Testis (tissue), 3 donors: Measurements from ENCODE around the gene CNNM4. TPM values are rescaled to one million over a fixed set of nuclear protein-coding genes. Genes with fewer than 3 reads are reported as not detected.

Experiments used
- DNase-seq: peaks from one replicate; pipeline ENCODE4 v3.0.0-alpha.2; 2019
- H3K27ac ChIP-seq, 2 donors: fragments of 200-600 bp; sonication (generic); one replicate each; pipeline ENCODE4 v1.5.1; 2019
- H3K27me3 ChIP-seq: fragments of 200-600 bp; sonication (generic); one replicate; pipeline ENCODE4 v1.5.1; 2019
- H3K36me3 ChIP-seq: fragments of 200-600 bp; sonication (generic); one replicate; pipeline ENCODE4 v1.5.1; 2017; ENCODE audit warnings: low read depth; ENCODE audit errors: missing control alignments
- H3K4me1 ChIP-seq: fragments of 200-600 bp; sonication (generic); one replicate; pipeline ENCODE4 v1.5.1; 2019
- H3K4me3 ChIP-seq, 2 donors: fragments of 200-600 bp; sonication (generic); one replicate each; pipeline ENCODE4 v1.5.1; 2017 to 2019
- H3K9me3 ChIP-seq: fragments of 200-600 bp; sonication (generic); one replicate; pipeline ENCODE4 v1.5.1; 2017
- CTCF ChIP-seq, 3 experiments: fragments of 450-650 bp in 2 of 3; fragments of 200-600 bp in 1 of 3; sonication (generic) in 1 of 3; IDR thresholded peaks; one replicate each; pipeline ENCODE4 v1.5.1; 2016 to 2019; ENCODE audit warnings: antibody characterized with exemption in 3 of 3, mild to moderate bottlenecking in 2 of 3, moderate library complexity in 1 of 3
- POLR2A ChIP-seq: fragments of 450-650 bp; IDR thresholded peaks from one replicate; pipeline ENCODE4 v1.6.1; 2017; ENCODE audit warnings: antibody characterized with exemption, mild to moderate bottlenecking, moderate library complexity
- WGBS, 2 donors: methylation state at CpG; one replicate each; pipeline ENCODE4 v1.1.5; 2018; 5-methylcytosine and 5-hydroxymethylcytosine counted together
- intact Hi-C: fragments of 100-400 bp; cut with DNase I; formaldehyde crosslinking; loops from one replicate; pipeline ENCODE4 v1.15.1; 2023; ENCODE audit warnings: low total_unique reads
- polyA plus RNA-seq: library from polyadenylated mRNA; stranded (reverse); fragments of 350-450 nt; fragmentation: Illumina TruSeq; extraction: RNeasy Lipid Tissue Mini Kit (QIAGEN cat#74804); gene quantifications from one replicate; pipeline ENCODE4 v1.2.3, GENCODE V29; 2014; ENCODE audit warnings: low read depth, low replicate concordance; ENCODE audit not compliant: insufficient read depth
- total RNA-seq, 2 donors: library from RNA; depleted of rRNA; stranded (reverse); fragments of >200 nt; gene quantifications; one replicate each; pipeline ENCODE4 v1.2.3, GENCODE V29; 2016

The CNNM4 gene
- total and polyA plus RNA-seq, 3 donors from 2014 or later: 18.0 to 21.8 (median 18.4) TPM

GRCh38 chr2:96799623-96799935 lies 38.9 kb downstream of the CNNM4 start:
- Histone ChIP-seq H3K27ac (no peak overlapping the region), H3K4me1 (no peaks in the 10 kb centered on the region), H3K36me3 (no peaks in the 10 kb centered on the region), H3K9me3 (no peaks in the 10 kb centered on the region), H3K27me3 (no peaks in the 10 kb centered on the region), H3K4me3 (no peak overlapping the region)
- intact Hi-C loops: no loop called here
- no peak for DNase-seq
- TF ChIP-seq CTCF (IDR thresholded peaks at IDR 0.05) (no peak), POLR2A (no peak)
- WGBS, 2 donors: 92 to 93% methylated on average over 7 to 8 of the region's 8 CpGs

- no peak for DNase-seq
Measured at GRCh38 chr2:96800061-96801004, 39.6 kb downstream of the CNNM4 start.

GRCh38 chr2:96801005-96801785 lies 40.5 kb downstream of the CNNM4 start:
- peak; percentile 75 for DNase-seq
- Histone ChIP-seq H3K27ac (no peak overlapping the region), H3K4me3 (no peak overlapping the region), H3K27me3 (no peaks in the 10 kb centered on the region), H3K36me3 (no peaks in the 10 kb centered on the region), H3K4me1 (no peaks in the 10 kb centered on the region), H3K9me3 (no peaks in the 10 kb centered on the region)
- no peak for TF ChIP-seq POLR2A
- peak; percentile 31 to 66 (median 55) for TF ChIP-seq CTCF (IDR thresholded peaks at IDR 0.05)
- 57 to 65% methylated on average over 14 to 15 of the region's 15 CpGs for WGBS, 2 donors
- intact Hi-C loops: no loop called here

More at GRCh38 chr2:96800061-96801004, 39.6 kb downstream of the CNNM4 start:
- no peak overlapping the region for H3K27ac ChIP-seq
- H3K27me3 ChIP-seq: no peaks in the 10 kb centered on the region
- H3K4me1 ChIP-seq: no peaks in the 10 kb centered on the region
- H3K9me3 ChIP-seq: no peaks in the 10 kb centered on the region
- H3K36me3 ChIP-seq: no peaks in the 10 kb centered on the region
- no peak for TF ChIP-seq POLR2A
- no peak for TF ChIP-seq CTCF (IDR thresholded peaks at IDR 0.05)
- WGBS, 2 donors: 89 to 92% methylated on average over 17 to 27 of the region's 27 CpGs
- no peak overlapping the region for H3K4me3 ChIP-seq
- intact Hi-C loops: no loop called here

GRCh38 chr2:96801786-96802595 lies 41.3 kb downstream of the CNNM4 start:
- no peaks in the 10 kb centered on the region for H3K27me3 ChIP-seq
- H3K4me1 ChIP-seq: no peaks in the 10 kb centered on the region
- no peak for DNase-seq
- H3K36me3 ChIP-seq: no peaks in the 10 kb centered on the region
- H3K27ac ChIP-seq: no peak overlapping the region
- 89% methylated on average over 8 to 10 of the region's 10 CpGs for WGBS, 2 donors
- TF ChIP-seq CTCF (IDR thresholded peaks at IDR 0.05): no peak
- TF ChIP-seq POLR2A: no peak
- H3K9me3 ChIP-seq: no peaks in the 10 kb centered on the region
- no peak overlapping the region for H3K4me3 ChIP-seq
- intact Hi-C loops: no loop called here
